H1 (cell line): ENCODE results near the gene HSF4. TPM values are rescaled to one million over a fixed set of nuclear protein-coding genes. Genes with fewer than 3 reads are reported as not detected.

Experiments used
- CTCF ChIA-PET: fragments of 300-600 bp; sonication (Branson Sonifier 250); formaldehyde crosslinking; loops from one replicate; lab custom pipeline; 2021; ENCODE audit not compliant: partially characterized antibody; lab: Charles Lee
- POLR2A ChIA-PET: fragments of 300-600 bp; sonication (Branson Sonifier 250); formaldehyde crosslinking; loops from one replicate; lab custom pipeline; 2021; ENCODE audit warnings: inconsistent platforms; ENCODE audit not compliant: partially characterized antibody; lab: Charles Lee
- DNase-seq, 2 experiments: peaks; one replicate each; pipeline versions ENCODE4 v3.0.0 to v3.0.0-alpha.2; 2010 to 2022; ENCODE audit warnings: low spot score in 2 of 2, low read depth in 1 of 2, mixed read lengths in 1 of 2
- FAIRE-seq: peaks from 2 replicates; lab custom pipeline; 2011; peaks lifted over from hg19 to GRCh38; lab: Jason Lieb, UNC
- H2AFZ ChIP-seq: 2 replicates; pipeline ENCODE4 v1.8.1; 2012; ENCODE audit warnings: low read length, inconsistent platforms
- H2AK5ac ChIP-seq: 2 replicates; pipeline ENCODE4 v1.6.1; 2013; ENCODE audit warnings: low read depth, low read length
- H2BK120ac ChIP-seq: replicated peaks from 2 replicates; pipeline ENCODE3; 2013; ENCODE audit warnings: low read depth, low read length, inconsistent platforms
- H2BK12ac ChIP-seq: 2 replicates; pipeline ENCODE4 v1.6.1; 2013; ENCODE audit warnings: low read depth, low read length
- H2BK15ac ChIP-seq: 2 replicates; pipeline ENCODE4 v1.6.1; 2013; ENCODE audit warnings: low read length
- H2BK20ac ChIP-seq: 2 replicates; pipeline ENCODE4 v1.6.1; 2013; ENCODE audit warnings: low read length
- H2BK5ac ChIP-seq: 2 replicates; pipeline ENCODE4 v1.6.1; 2013; ENCODE audit warnings: low read depth, low read length
- H3K14ac ChIP-seq: 2 replicates; pipeline ENCODE4 v1.6.1; 2013; ENCODE audit warnings: inconsistent platforms; ENCODE audit not compliant: insufficient read length
- H3K18ac ChIP-seq: 2 replicates; pipeline ENCODE4 v1.6.1; 2013; ENCODE audit warnings: low read length; ENCODE audit errors: extremely low read depth
- H3K23ac ChIP-seq: 2 replicates; pipeline ENCODE4 v1.6.1; 2013; ENCODE audit warnings: inconsistent platforms; ENCODE audit not compliant: insufficient read length
- H3K23me2 ChIP-seq: 2 replicates; pipeline ENCODE4 v1.6.1; 2013; ENCODE audit warnings: low read depth, low read length
- H3K27ac ChIP-seq: 2 replicates; pipeline ENCODE4 v1.6.1; 2011; ENCODE audit warnings: low read depth, low read length, inconsistent platforms
- H3K27me3 ChIP-seq, 4 experiments: replicated peaks in 1 of 4; 1 replicate in 1 of 4; 2 replicates in 3 of 4; pipeline versions ENCODE4 v1.6.1 to v1.8.1; 2011 to 2013; ENCODE audit warnings: low read length in 3 of 4, mild to moderate bottlenecking in 3 of 4, inconsistent platforms in 2 of 4, mixed read lengths in 2 of 4, moderate library complexity in 1 of 4; ENCODE audit not compliant: control insufficient read depth in 3 of 4, insufficient read depth in 3 of 4; ENCODE audit errors: extremely low read depth in 1 of 4
- H3K36me3 ChIP-seq, 4 experiments: 2 replicates each; pipeline versions ENCODE4 v1.6.1 to v1.8.1; 2011 to 2013; ENCODE audit warnings: mild to moderate bottlenecking in 4 of 4, low read length in 3 of 4, moderate library complexity in 2 of 4, control low read depth in 1 of 4, inconsistent platforms in 1 of 4; ENCODE audit not compliant: insufficient read depth in 4 of 4, control insufficient read depth in 2 of 4
- H3K4ac ChIP-seq: replicated peaks from 2 replicates; pipeline ENCODE3; 2013; ENCODE audit warnings: low read length, low read depth, mixed read lengths, inconsistent platforms; ENCODE audit not compliant: insufficient read length
- H3K4me1 ChIP-seq, 4 experiments: replicated peaks in 1 of 4; 1 replicate in 1 of 4; 2 replicates in 3 of 4; pipeline versions ENCODE4 v1.6.1 to v1.8.1; 2011 to 2013; ENCODE audit warnings: low read length in 3 of 4, inconsistent platforms in 2 of 4, mixed read lengths in 1 of 4; ENCODE audit not compliant: insufficient read depth in 4 of 4, control insufficient read depth in 3 of 4
- H3K4me2 ChIP-seq, 2 experiments: 2 replicates each; pipeline versions ENCODE4 v1.6.1 to v1.8.1; 2011 to 2013; ENCODE audit warnings: low read depth in 2 of 2, low read length in 2 of 2, control low read depth in 1 of 2, inconsistent platforms in 1 of 2, mild to moderate bottlenecking in 1 of 2; ENCODE audit not compliant: insufficient read depth in 1 of 2
- H3K4me3 ChIP-seq, 4 experiments: fragments of 200-600, 300-600 bp in 1 of 4; sonication (generic), shearing (Covaris generic), sonication (Bioruptor Twin) in 1 of 4; 2 replicates each; pipeline versions ENCODE4 v1.5.1 to v1.8.1; 2011 to 2016; ENCODE audit warnings: low read length in 4 of 4, low read depth in 3 of 4, control low read depth in 2 of 4, inconsistent platforms in 2 of 4, mild to moderate bottlenecking in 2 of 4, mixed read lengths in 1 of 4, moderate library complexity in 1 of 4; ENCODE audit not compliant: insufficient read depth in 2 of 4; ENCODE audit errors: extremely low read depth in 1 of 4
- H3K56ac ChIP-seq: replicated peaks from 2 replicates; pipeline ENCODE3; 2013; ENCODE audit warnings: low read depth, mild to moderate bottlenecking, mixed read lengths, low read length, inconsistent platforms; ENCODE audit not compliant: insufficient read length
- H3K79me1 ChIP-seq: 2 replicates; pipeline ENCODE4 v1.6.1; 2013; ENCODE audit warnings: low read depth, low read length, control low read depth
- H3K79me2 ChIP-seq, 2 experiments: 2 replicates each; pipeline versions ENCODE4 v1.6.1 to v1.8.1; 2012 to 2013; ENCODE audit warnings: low read length in 2 of 2, mild to moderate bottlenecking in 2 of 2, inconsistent platforms in 1 of 2; ENCODE audit not compliant: insufficient read depth in 2 of 2, control insufficient read depth in 1 of 2
- H3K9ac ChIP-seq, 4 experiments: replicated peaks in 1 of 4; 1 replicate in 1 of 4; 2 replicates in 3 of 4; pipeline versions ENCODE4 v1.6.1 to v1.8.1; 2011 to 2013; ENCODE audit warnings: low read depth in 3 of 4, low read length in 3 of 4, control low read depth in 2 of 4, mild to moderate bottlenecking in 2 of 4, moderate library complexity in 2 of 4, inconsistent platforms in 1 of 4; ENCODE audit errors: extremely low read depth in 1 of 4
- H3K9me3 ChIP-seq, 2 experiments: 2 replicates each; pipeline versions ENCODE4 v1.6.1 to v1.8.1; 2012 to 2013; ENCODE audit warnings: mild to moderate bottlenecking in 2 of 2, moderate library complexity in 2 of 2, control low read depth in 1 of 2, inconsistent platforms in 1 of 2, low read depth in 1 of 2, low read length in 1 of 2, mixed read lengths in 1 of 2; ENCODE audit not compliant: insufficient read depth in 2 of 2
- H4K20me1 ChIP-seq, 2 experiments: replicated peaks in 1 of 2; 2 replicates each; pipeline versions ENCODE3 to v1.8.1; 2011 to 2013; ENCODE audit warnings: inconsistent platforms in 2 of 2, low read length in 2 of 2, mild to moderate bottlenecking in 1 of 2; ENCODE audit not compliant: insufficient read depth in 2 of 2, control insufficient read depth in 1 of 2
- H4K5ac ChIP-seq: 2 replicates; pipeline ENCODE4 v1.6.1; 2013; ENCODE audit warnings: low read length, low read depth, mixed read lengths, inconsistent platforms; ENCODE audit not compliant: insufficient read length
- H4K8ac ChIP-seq: 2 replicates; pipeline ENCODE4 v1.8.0; 2013; ENCODE audit warnings: mild to moderate bottlenecking, moderate library complexity, low read length, inconsistent platforms; ENCODE audit not compliant: insufficient read depth; ENCODE audit errors: extremely low read depth
- H4K91ac ChIP-seq: replicated peaks from 2 replicates; pipeline ENCODE3; 2013; ENCODE audit warnings: low read length, mixed read lengths, inconsistent platforms; ENCODE audit not compliant: insufficient read length
- ASH2L ChIP-seq: fragments of 200-600, 300-600 bp; sonication (generic); IDR thresholded peaks from one replicate; pipeline ENCODE4 v1.7.1; 2017; ENCODE audit warnings: low read length
- ATF2 ChIP-seq: IDR thresholded peaks from 2 replicates; pipeline ENCODE4 v1.6.1; 2012; ENCODE audit warnings: low read length, inconsistent platforms
- CEBPB ChIP-seq: IDR thresholded peaks from 2 replicates; pipeline ENCODE4 v1.6.1; 2012; ENCODE audit warnings: low read depth, low read length
- CTCF ChIP-seq, 3 experiments: IDR thresholded peaks; 1 replicate in 2 of 3; 2 replicates in 1 of 3; pipeline versions ENCODE4 v1.5.1 to v1.6.1; 2011; ENCODE audit warnings: low read length in 3 of 3, mild to moderate bottlenecking in 3 of 3, inconsistent platforms in 2 of 3, low read depth in 1 of 3, moderate library complexity in 1 of 3; ENCODE audit not compliant: insufficient read depth in 1 of 3; ENCODE audit errors: control extremely low read depth in 1 of 3
- KDM5A ChIP-seq: fragments of 200-600 bp; IDR thresholded peaks from 2 replicates; pipeline ENCODE4 v1.7.1; 2012; ENCODE audit warnings: mild to moderate bottlenecking, low read length, inconsistent platforms, mixed read lengths
- POLR2AphosphoS5 ChIP-seq: IDR thresholded peaks from 2 replicates; pipeline ENCODE4 v1.6.1; 2011; ENCODE audit warnings: low read depth, low read length
- USF2 ChIP-seq: IDR thresholded peaks from 2 replicates; pipeline ENCODE4 v1.6.1; 2011; ENCODE audit warnings: low read length, improper control_type of control experiment
- WGBS, 2 experiments: shearing (Covaris generic) in 1 of 2; methylation state at CpG; one replicate each; pipeline versions ENCODE4 v1.1.6 to v1.1.7; 2013 to 2015; ENCODE audit warnings: low lambda C conversion rate in 2 of 2, mixed read lengths in 2 of 2, inconsistent platforms in 1 of 2, low coverage in 1 of 2, missing lambda C conversion rate in 1 of 2; ENCODE audit not compliant: insufficient replicate concordance in 2 of 2, insufficient coverage in 1 of 2, insufficient read length in 1 of 2; ENCODE audit errors: extremely low coverage in 1 of 2, missing lambda C conversion rate in 1 of 2; 5-methylcytosine and 5-hydroxymethylcytosine counted together
- polyA plus RNA-seq, 7 experiments: library from polyadenylated mRNA; depleted of rRNA in 3 of 7; stranded (reverse) in 5 of 7; unstranded in 2 of 7; fragments of >200 nt in 5 of 7; fragments of 200-250 nt in 2 of 7; gene quantifications; 1 replicate in 5 of 7; 2 replicates in 1 of 7; 4 replicates in 1 of 7; pipeline versions ENCODE4 v1.2.1 to v1.2.3, GENCODE V29; 2011 to 2013; ENCODE audit warnings: missing spikeins in 2 of 7, mixed read lengths in 2 of 7
- total RNA-seq: library from RNA; stranded (reverse); fragmentation: NEBNext Ultra II Directional; extraction: Animal tissue kit (Norgen Biotek cat#: 25700); gene quantifications from 2 replicates; pipeline ENCODE4 v1.2.1, GENCODE V29; 2021

HSF4 gene
- total and polyA plus RNA-seq, 2 of the 8 experiments (the other 6 are each of a cell fraction or from before 2014, with no cell fraction given): 0.14 TPM; not detected in 1

GRCh38 chr16:67192781-67193361, 28.3 kb downstream of the HSF4 start:
- H2BK5ac ChIP-seq: 0 out of 2 replicates have a peak overlapping the region, but pooled peaks have one; percentile 66
- H3K9me3 ChIP-seq: no peaks in the 10 kb centered on the region
- DNase-seq (no peak), FAIRE-seq (no peak)
- TF ChIP-seq CTCF (IDR thresholded peaks at IDR 0.05; ENCODE audit: control extremely low read depth in 1 of 3, insufficient read depth in 1 of 3, low read depth in 1 of 3, low read length in 3 of 3) (no peak), KDM5A (no peak), ASH2L (no peak), POLR2AphosphoS5 (no peak), USF2 (no peak), CEBPB (no peak), ATF2 (no peak)
- H2BK120ac ChIP-seq: no peak overlapping the region
- H2AK5ac ChIP-seq: no peak overlapping the region
- H3K79me2 ChIP-seq: peaks cover 8 to 17% of the 10 kb centered on the region in 2 experiments
- peaks cover 7% of the 10 kb centered on the region for H3K23me2 ChIP-seq
- no peak overlapping the region for H3K18ac ChIP-seq
- H3K4me3 ChIP-seq: peak overlapping the region; percentile 96 to 99 (median 98)
- H2BK12ac ChIP-seq: no peak overlapping the region
- H2AFZ ChIP-seq: no peak overlapping the region
- no peak overlapping the region for H3K14ac ChIP-seq
- peak overlapping the region; percentile 40 to 91 (median 78); a peak in 6 of 7 replicates for H3K9ac ChIP-seq
- H2BK15ac ChIP-seq: no peak overlapping the region
- no peak overlapping the region for H3K23ac ChIP-seq
- H3K56ac ChIP-seq: peak overlapping the region; percentile 47
- no peaks in the 10 kb centered on the region for H3K27me3 ChIP-seq
- ChIA-PET CTCF (interaction anchor here (0.5 to 8.7 kb wide), 12 partner anchors 10 to 869 kb away, joined by 3 to 111 read pairs (median 4); no protein-coding TSS in a partner anchor), POLR2A (interaction anchor here (0.5 to 1.4 kb wide), 7 partner anchors 16 to 450 kb away, joined by 3 to 5 read pairs (median 3); partner anchors contain the start of gene B3GNT9)
- peaks cover 0 to 7% (median 2%) of the 10 kb centered on the region in 4 experiments; a peak in 4 of 7 replicates for H3K4me1 ChIP-seq
- H3K27ac ChIP-seq: peak overlapping the region; percentile 41; the same call in 1 of the 2 replicates
- no peak overlapping the region for H4K5ac ChIP-seq
- H4K91ac ChIP-seq: no peak overlapping the region
- H4K8ac ChIP-seq: peak overlapping the region; percentile 71
- peaks cover 18 to 41% (median 34%) of the 10 kb centered on the region in 4 experiments for H3K36me3 ChIP-seq
- peak overlapping the region; percentile 93 to 94 for H3K4me2 ChIP-seq
- 61% methylated on average over 17 of the region's 17 CpGs; no CpG with 5 or more reads in 1 of the 2 experiments for WGBS, 2 experiments
- H2BK20ac ChIP-seq: no peak overlapping the region
- peaks cover 5 to 26% of the 10 kb centered on the region in 2 experiments for H4K20me1 ChIP-seq
- H3K79me1 ChIP-seq: peaks cover 10% of the 10 kb centered on the region
- no peak overlapping the region for H3K4ac ChIP-seq
